HG02870 (cell line): ENCODE results near the gene SLC1A2.

ENCODE experiments used
- ATAC-seq: cut with Tn5 transposase; IDR thresholded peaks from one replicate; pipeline ENCODE4 v1.9.1; 2021; ENCODE audit warnings: mild to moderate bottlenecking, moderate library complexity; ENCODE audit not compliant: unreplicated experiment

The SLC1A2 gene

GRCh38 chr11:35419184-35419829 is at the start of gene SLC1A2:
Gene SLC1A2 (minus strand): TSS chr11:35419558. CDS start chr11:35418966, 592 bp downstream.
- ATAC-seq = no peak

GRCh38 chr11:35466058-35466457 is 46.7 kb upstream of the SLC1A2 start:
- no peak for ATAC-seq

- no peak for ATAC-seq
These were observed 45.0 kb upstream of the SLC1A2 start for GRCh38 chr11:35464308-35464707.

GRCh38 chr11:35463331-35463751 is 44.0 kb upstream of the SLC1A2 start:
- no peak for ATAC-seq

- no peak for ATAC-seq
These were observed 42.7 kb upstream of the SLC1A2 start for GRCh38 chr11:35461917-35462538.

- ATAC-seq = no peak
These were observed 40.1 kb upstream of the SLC1A2 start for GRCh38 chr11:35459489-35459888.

GRCh38 chr11:35458846-35459245 is 39.5 kb upstream of the SLC1A2 start:
- ATAC-seq = no peak

GRCh38 chr11:35454362-35454761 is 35.0 kb upstream of the SLC1A2 start:
- ATAC-seq = no peak

- ATAC-seq = no peak
These were observed 17.4 kb upstream of the SLC1A2 start for GRCh38 chr11:35436581-35437250.

- ATAC-seq = no peak
These were observed 14.2 kb upstream of the SLC1A2 start for GRCh38 chr11:35433588-35433987.

GRCh38 chr11:35432464-35432863 is 13.1 kb upstream of the SLC1A2 start:
- ATAC-seq = no peak

GRCh38 chr11:35427071-35427470 is 7.7 kb upstream of the SLC1A2 start:
- ATAC-seq = no peak

- ATAC-seq = no peak
These were observed 7.0 kb upstream of the SLC1A2 start for GRCh38 chr11:35426351-35426750.

- no peak for ATAC-seq
These were observed 6.3 kb upstream of the SLC1A2 start for GRCh38 chr11:35425603-35426212.

GRCh38 chr11:35424157-35424940 is 5.0 kb upstream of the SLC1A2 start:
- ATAC-seq = no peak

GRCh38 chr11:35420371-35420770 is 1.0 kb upstream of the SLC1A2 start:
- ATAC-seq = no peak

GRCh38 chr11:35419830-35420333 is 524 bp upstream of the SLC1A2 start:
- no peak for ATAC-seq

GRCh38 chr11:35418282-35419183 is 825 bp downstream of the SLC1A2 start:
- ATAC-seq = no peak

- ATAC-seq = no peak
These were observed 3.9 kb downstream of the SLC1A2 start for GRCh38 chr11:35415487-35415886.

- ATAC-seq = no peak
These were observed 4.6 kb downstream of the SLC1A2 start for GRCh38 chr11:35414776-35415175.
